Peyer's patch (tissue), 4 donors: ENCODE results near the gene DEPDC4.

Experiments used
- POLR2A ChIP-seq, 2 donors: fragments of 450-650 bp; IDR thresholded peaks; one replicate each; pipeline ENCODE4 v1.5.1; 2017; ENCODE audit warnings: antibody characterized with exemption in 2 of 2, mild to moderate bottlenecking in 2 of 2, moderate library complexity in 2 of 2
- TF ChIP-seq, protein P1 (sequence below), 6 experiments: fragments of 450-650 bp in 4 of 6; fragments of 200-600 bp in 2 of 6; sonication (generic) in 1 of 6; IDR thresholded peaks; one replicate each; pipeline ENCODE4 v1.5.1; 2017 to 2019; ENCODE audit warnings: antibody characterized with exemption in 6 of 6, mild to moderate bottlenecking in 3 of 6, moderate library complexity in 1 of 6

- no peak for TF ChIP-seq POLR2A (IDR thresholded peaks at IDR 0.05)
- TF ChIP-seq, protein P1, sequence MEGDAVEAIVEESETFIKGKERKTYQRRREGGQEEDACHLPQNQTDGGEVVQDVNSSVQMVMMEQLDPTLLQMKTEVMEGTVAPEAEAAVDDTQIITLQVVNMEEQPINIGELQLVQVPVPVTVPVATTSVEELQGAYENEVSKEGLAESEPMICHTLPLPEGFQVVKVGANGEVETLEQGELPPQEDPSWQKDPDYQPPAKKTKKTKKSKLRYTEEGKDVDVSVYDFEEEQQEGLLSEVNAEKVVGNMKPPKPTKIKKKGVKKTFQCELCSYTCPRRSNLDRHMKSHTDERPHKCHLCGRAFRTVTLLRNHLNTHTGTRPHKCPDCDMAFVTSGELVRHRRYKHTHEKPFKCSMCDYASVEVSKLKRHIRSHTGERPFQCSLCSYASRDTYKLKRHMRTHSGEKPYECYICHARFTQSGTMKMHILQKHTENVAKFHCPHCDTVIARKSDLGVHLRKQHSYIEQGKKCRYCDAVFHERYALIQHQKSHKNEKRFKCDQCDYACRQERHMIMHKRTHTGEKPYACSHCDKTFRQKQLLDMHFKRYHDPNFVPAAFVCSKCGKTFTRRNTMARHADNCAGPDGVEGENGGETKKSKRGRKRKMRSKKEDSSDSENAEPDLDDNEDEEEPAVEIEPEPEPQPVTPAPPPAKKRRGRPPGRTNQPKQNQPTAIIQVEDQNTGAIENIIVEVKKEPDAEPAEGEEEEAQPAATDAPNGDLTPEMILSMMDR (IDR thresholded peaks at IDR 0.05), result no peak
Measured at GRCh38 chr12:100216337-100216736, 50.5 kb downstream of the DEPDC4 start.
